Neural cell (in vitro differentiated cells): ENCODE measurements around the gene MUSTN1. TPM values are rescaled to one million over a fixed set of nuclear protein-coding genes. Genes with fewer than 3 reads are reported as not detected.

Experiments used
- H2AFZ ChIP-seq: fragments of 200-600, 300-800 bp; sonication (generic), shearing (Covaris generic); 2 replicates; pipeline ENCODE4 v1.6.0; 2014; ENCODE audit warnings: low read depth, mild to moderate bottlenecking, antibody characterized with exemption, low read length, moderate library complexity
- H3F3A ChIP-seq: fragments of 200-600 bp; shearing (Covaris generic); 2 replicates; pipeline ENCODE4 v1.6.1; 2016; ENCODE audit warnings: mild to moderate bottlenecking, moderate library complexity, mixed read lengths, antibody characterized with exemption, low read length; ENCODE audit not compliant: insufficient read depth, poor library complexity, severe bottlenecking
- H3K27ac ChIP-seq: fragments of 200-600, 300-800 bp; sonication (generic), shearing (Covaris generic); 2 replicates; pipeline ENCODE4 v1.5.1; 2014; ENCODE audit warnings: mild to moderate bottlenecking, low read length, moderate library complexity
- H3K27me3 ChIP-seq: fragments of 300-800, 200-600 bp; sonication (generic), shearing (Covaris generic); 2 replicates; pipeline ENCODE4 v1.6.0; 2014; ENCODE audit warnings: mild to moderate bottlenecking, low read depth, low read length, moderate library complexity; ENCODE audit not compliant: insufficient read depth
- H3K36me3 ChIP-seq: fragments of 300-800, 200-600 bp; sonication (generic), shearing (Covaris generic); 2 replicates; pipeline ENCODE4 v1.5.1; 2014; ENCODE audit warnings: mild to moderate bottlenecking, antibody characterized with exemption, low read length, moderate library complexity; ENCODE audit not compliant: insufficient read depth
- H3K4me2 ChIP-seq: fragments of 300-800, 200-600 bp; sonication (generic), shearing (Covaris generic); 2 replicates; pipeline ENCODE4 v1.6.0; 2014; ENCODE audit warnings: mild to moderate bottlenecking, low read length
- H3K4me3 ChIP-seq: fragments of 300-800, 200-600 bp; sonication (generic), shearing (Covaris generic); 2 replicates; pipeline ENCODE4 v1.5.1; 2014; ENCODE audit warnings: mild to moderate bottlenecking, low read length, moderate library complexity
- H3K79me2 ChIP-seq: fragments of 200-600 bp; shearing (Covaris generic); replicated peaks from 2 replicates; pipeline ENCODE4 v1.6.0; 2014; ENCODE audit warnings: mild to moderate bottlenecking, low read length, moderate library complexity; ENCODE audit not compliant: insufficient read depth
- H3K9ac ChIP-seq: fragments of 300-800, 200-600 bp; sonication (generic), shearing (Covaris generic); 2 replicates; pipeline ENCODE4 v1.6.1; 2016; ENCODE audit warnings: mild to moderate bottlenecking, low read length, mixed read lengths
- H3K9me2 ChIP-seq: fragments of 200-600 bp; shearing (Covaris generic); 2 replicates; pipeline ENCODE4 v1.6.1; 2016; ENCODE audit warnings: mild to moderate bottlenecking, low read length, mixed read lengths; ENCODE audit not compliant: insufficient read depth
- H3K9me3 ChIP-seq: fragments of 200-600, 300-800 bp; sonication (generic), shearing (Covaris generic); 2 replicates; pipeline ENCODE4 v1.6.1; 2016; ENCODE audit warnings: mild to moderate bottlenecking, mixed run types, low read length, moderate library complexity, mixed read lengths
- H4K20me1 ChIP-seq: fragments of 200-600 bp; shearing (Covaris generic); 2 replicates; pipeline ENCODE4 v1.6.1; 2016; ENCODE audit warnings: mild to moderate bottlenecking, mixed run types; ENCODE audit not compliant: insufficient read depth
- EP300 ChIP-seq: fragments of 450-650 bp; conservative IDR thresholded peaks from 2 replicates; pipeline ENCODE4 v1.6.1; 2014; ENCODE audit warnings: antibody characterized with exemption, mild to moderate bottlenecking, moderate library complexity; ENCODE audit not compliant: poor library complexity, severe bottlenecking
- EZH2 ChIP-seq: fragments of 200-600, 300-800 bp; shearing (Covaris generic), sonication (generic); IDR thresholded peaks from 2 replicates; pipeline ENCODE4 v1.6.1; 2014; ENCODE audit warnings: antibody characterized with exemption, low read length, borderline replicate concordance, mild to moderate bottlenecking; ENCODE audit not compliant: insufficient read depth, poor library complexity, severe bottlenecking
- MXI1 ChIP-seq: fragments of 450-650 bp; conservative IDR thresholded peaks from 2 replicates; pipeline ENCODE4 v1.6.1; 2014; ENCODE audit warnings: antibody characterized with exemption, mild to moderate bottlenecking; ENCODE audit not compliant: poor library complexity, severe bottlenecking
- POLR2AphosphoS5 ChIP-seq: IDR thresholded peaks from 2 replicates; pipeline ENCODE4 v1.6.1; 2012
- RAD21 ChIP-seq: fragments of 450-650 bp; conservative IDR thresholded peaks from 2 replicates; pipeline ENCODE4 v1.6.1; 2014; ENCODE audit warnings: antibody characterized with exemption, mild to moderate bottlenecking, moderate library complexity
- SMC3 ChIP-seq: fragments of 450-650 bp; conservative IDR thresholded peaks from 2 replicates; pipeline ENCODE4 v1.6.1; 2014; ENCODE audit warnings: antibody characterized with exemption, mild to moderate bottlenecking, moderate library complexity; ENCODE audit not compliant: poor library complexity
- TAF1 ChIP-seq: IDR thresholded peaks from 2 replicates; pipeline ENCODE4 v1.6.1; 2012; ENCODE audit warnings: low read depth
- polyA plus RNA-seq: library from polyadenylated mRNA; depleted of rRNA; stranded (reverse); fragments of >200 nt; gene quantifications from 2 replicates; pipeline ENCODE4 v1.2.3, GENCODE V29; 2014
- TF ChIP-seq, protein P1 (sequence below): IDR thresholded peaks from 2 replicates; pipeline ENCODE4 v1.6.1; 2012; ENCODE audit warnings: borderline replicate concordance
- TF ChIP-seq, protein P2 (sequence below): fragments of 450-650 bp; IDR thresholded peaks from 2 replicates; pipeline ENCODE4 v1.5.1; 2014; ENCODE audit warnings: antibody characterized with exemption, mild to moderate bottlenecking, moderate library complexity; ENCODE audit not compliant: poor library complexity, severe bottlenecking

MUSTN1 gene
- polyA plus RNA-seq, 1 donor from 2014 or later, result not detected

DNA sequence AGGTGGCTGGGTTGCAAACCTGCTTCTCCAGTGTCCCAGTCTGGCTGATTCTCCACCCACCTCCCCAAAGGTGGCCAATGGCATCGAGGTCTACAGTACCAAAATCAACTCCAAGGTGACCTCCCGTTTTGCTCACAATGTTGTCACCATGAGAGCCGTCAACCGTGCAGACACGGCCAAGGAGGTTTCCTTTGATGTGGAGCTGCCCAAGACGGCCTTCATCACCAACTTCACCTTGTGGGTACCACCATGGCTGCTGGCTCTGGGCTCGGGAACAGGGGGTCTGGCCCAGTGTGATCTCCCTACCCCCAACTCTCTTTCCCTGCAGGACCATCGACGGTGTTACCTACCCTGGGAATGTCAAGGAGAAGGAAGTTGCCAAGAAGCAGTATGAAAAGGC lies 38.4 kb downstream of the MUSTN1 start:
- no peaks in the 10 kb centered on the region for H3K27me3 ChIP-seq
- H3K4me2 ChIP-seq, result no peak overlapping the region
- no peak overlapping the region for H2AFZ ChIP-seq
- no peaks in the 10 kb centered on the region for H4K20me1 ChIP-seq
- TF ChIP-seq EZH2 (no peak), TAF1 (no peak), RAD21 (no peak), POLR2AphosphoS5 (no peak), MXI1 (no peak), SMC3 (no peak), EP300 (no peak)
- TF ChIP-seq, protein P1, sequence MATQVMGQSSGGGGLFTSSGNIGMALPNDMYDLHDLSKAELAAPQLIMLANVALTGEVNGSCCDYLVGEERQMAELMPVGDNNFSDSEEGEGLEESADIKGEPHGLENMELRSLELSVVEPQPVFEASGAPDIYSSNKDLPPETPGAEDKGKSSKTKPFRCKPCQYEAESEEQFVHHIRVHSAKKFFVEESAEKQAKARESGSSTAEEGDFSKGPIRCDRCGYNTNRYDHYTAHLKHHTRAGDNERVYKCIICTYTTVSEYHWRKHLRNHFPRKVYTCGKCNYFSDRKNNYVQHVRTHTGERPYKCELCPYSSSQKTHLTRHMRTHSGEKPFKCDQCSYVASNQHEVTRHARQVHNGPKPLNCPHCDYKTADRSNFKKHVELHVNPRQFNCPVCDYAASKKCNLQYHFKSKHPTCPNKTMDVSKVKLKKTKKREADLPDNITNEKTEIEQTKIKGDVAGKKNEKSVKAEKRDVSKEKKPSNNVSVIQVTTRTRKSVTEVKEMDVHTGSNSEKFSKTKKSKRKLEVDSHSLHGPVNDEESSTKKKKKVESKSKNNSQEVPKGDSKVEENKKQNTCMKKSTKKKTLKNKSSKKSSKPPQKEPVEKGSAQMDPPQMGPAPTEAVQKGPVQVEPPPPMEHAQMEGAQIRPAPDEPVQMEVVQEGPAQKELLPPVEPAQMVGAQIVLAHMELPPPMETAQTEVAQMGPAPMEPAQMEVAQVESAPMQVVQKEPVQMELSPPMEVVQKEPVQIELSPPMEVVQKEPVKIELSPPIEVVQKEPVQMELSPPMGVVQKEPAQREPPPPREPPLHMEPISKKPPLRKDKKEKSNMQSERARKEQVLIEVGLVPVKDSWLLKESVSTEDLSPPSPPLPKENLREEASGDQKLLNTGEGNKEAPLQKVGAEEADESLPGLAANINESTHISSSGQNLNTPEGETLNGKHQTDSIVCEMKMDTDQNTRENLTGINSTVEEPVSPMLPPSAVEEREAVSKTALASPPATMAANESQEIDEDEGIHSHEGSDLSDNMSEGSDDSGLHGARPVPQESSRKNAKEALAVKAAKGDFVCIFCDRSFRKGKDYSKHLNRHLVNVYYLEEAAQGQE, result no peak
- TF ChIP-seq, protein P2, sequence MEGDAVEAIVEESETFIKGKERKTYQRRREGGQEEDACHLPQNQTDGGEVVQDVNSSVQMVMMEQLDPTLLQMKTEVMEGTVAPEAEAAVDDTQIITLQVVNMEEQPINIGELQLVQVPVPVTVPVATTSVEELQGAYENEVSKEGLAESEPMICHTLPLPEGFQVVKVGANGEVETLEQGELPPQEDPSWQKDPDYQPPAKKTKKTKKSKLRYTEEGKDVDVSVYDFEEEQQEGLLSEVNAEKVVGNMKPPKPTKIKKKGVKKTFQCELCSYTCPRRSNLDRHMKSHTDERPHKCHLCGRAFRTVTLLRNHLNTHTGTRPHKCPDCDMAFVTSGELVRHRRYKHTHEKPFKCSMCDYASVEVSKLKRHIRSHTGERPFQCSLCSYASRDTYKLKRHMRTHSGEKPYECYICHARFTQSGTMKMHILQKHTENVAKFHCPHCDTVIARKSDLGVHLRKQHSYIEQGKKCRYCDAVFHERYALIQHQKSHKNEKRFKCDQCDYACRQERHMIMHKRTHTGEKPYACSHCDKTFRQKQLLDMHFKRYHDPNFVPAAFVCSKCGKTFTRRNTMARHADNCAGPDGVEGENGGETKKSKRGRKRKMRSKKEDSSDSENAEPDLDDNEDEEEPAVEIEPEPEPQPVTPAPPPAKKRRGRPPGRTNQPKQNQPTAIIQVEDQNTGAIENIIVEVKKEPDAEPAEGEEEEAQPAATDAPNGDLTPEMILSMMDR, result no peak
- H3F3A ChIP-seq, result no peaks in the 10 kb centered on the region
- H3K79me2 ChIP-seq, result no peaks in the 10 kb centered on the region
- H3K4me3 ChIP-seq, result no peak overlapping the region
- no peaks in the 10 kb centered on the region for H3K36me3 ChIP-seq
- no peaks in the 10 kb centered on the region for H3K9me2 ChIP-seq
- no peak overlapping the region for H3K9ac ChIP-seq
- H3K27ac ChIP-seq, result no peak overlapping the region
- H3K9me3 ChIP-seq, result no peaks in the 10 kb centered on the region

DNA sequence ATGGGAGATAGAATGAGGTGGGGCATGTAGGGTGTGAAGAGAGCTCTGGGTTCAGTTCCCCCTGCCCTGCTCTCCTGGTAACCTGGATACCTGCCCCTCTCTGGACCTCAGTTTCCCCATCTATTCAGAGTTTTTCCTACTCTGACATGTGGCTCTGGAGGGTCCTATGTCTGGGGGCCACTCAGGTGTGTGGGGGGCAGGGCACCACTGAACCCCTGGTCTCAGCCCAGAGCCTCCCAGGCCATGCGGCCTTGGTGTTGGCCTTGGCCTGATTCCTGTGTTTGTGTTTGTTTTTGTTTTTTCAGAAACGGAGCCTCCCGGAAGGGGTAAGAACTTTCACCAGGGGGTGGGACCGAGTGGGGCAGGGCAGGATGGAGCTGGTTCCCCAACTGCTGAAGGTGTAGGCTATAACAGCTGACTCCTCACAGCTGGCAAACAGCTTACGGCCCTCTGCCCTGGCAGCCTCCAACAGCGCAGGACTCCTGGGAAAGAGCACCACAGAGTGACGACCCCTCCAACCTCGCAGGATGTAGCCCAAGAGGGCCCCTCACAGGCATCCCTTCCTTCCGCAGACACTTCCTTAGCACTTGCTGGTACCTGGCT lies 39.4 kb downstream of the MUSTN1 start:
- H3K9me3 ChIP-seq, result no peaks in the 10 kb centered on the region
- no peaks in the 10 kb centered on the region for H3F3A ChIP-seq
- H3K9ac ChIP-seq, result no peak overlapping the region

More for the DNA sequence above, 39.4 kb downstream of the MUSTN1 start:
- Histone ChIP-seq H3K4me2 (no peak overlapping the region), H3K79me2 (no peaks in the 10 kb centered on the region), H3K36me3 (no peaks in the 10 kb centered on the region), H3K4me3 (no peak overlapping the region), H2AFZ (no peak overlapping the region), H3K9me2 (no peaks in the 10 kb centered on the region), H4K20me1 (no peaks in the 10 kb centered on the region), H3K27me3 (no peaks in the 10 kb centered on the region), H3K27ac (no peak overlapping the region)
- no peak for TF ChIP-seq EZH2
- TF ChIP-seq, protein P1, result no peak
- TF ChIP-seq POLR2AphosphoS5, result no peak
- TF ChIP-seq SMC3, result no peak
- TF ChIP-seq TAF1, result no peak
- TF ChIP-seq, protein P2, result no peak
- no peak for TF ChIP-seq MXI1
- no peak for TF ChIP-seq EP300
- TF ChIP-seq RAD21, result no peak
